ENCODE measurements around the gene IRS2. TPM values are rescaled to one million over a fixed set of nuclear protein-coding genes. Genes with fewer than 3 reads are reported as not detected.

IRS2 gene
- total RNA-seq, 3 donors from 2014 or later: 3.7 to 4.2 (median 4.2) TPM

- no peak overlapping the region for H3K4me3 Mint-ChIP-seq
- no peaks in the 10 kb centered on the region for H3K36me3 Mint-ChIP-seq (ENCODE audit: insufficient read depth)
- ATAC-seq (no peak), DNase-seq (no peak)
- no peaks in the 10 kb centered on the region for H3K4me1 Mint-ChIP-seq (ENCODE audit: low read depth)
- H3K9me3 Mint-ChIP-seq: no peaks in the 10 kb centered on the region
- H3K27me3 Mint-ChIP-seq (ENCODE audit: low read depth): peaks cover 2% of the 10 kb centered on the region
Measured at GRCh38 chr13:109713681-109714080, 72.7 kb downstream of the IRS2 start.

- no peaks in the 10 kb centered on the region for H3K36me3 Mint-ChIP-seq (ENCODE audit: insufficient read depth)
- peaks cover 5% of the 10 kb centered on the region for H3K4me1 Mint-ChIP-seq (ENCODE audit: low read depth)
- peaks cover 2% of the 10 kb centered on the region for H3K27me3 Mint-ChIP-seq (ENCODE audit: low read depth)
- H3K9me3 Mint-ChIP-seq: no peaks in the 10 kb centered on the region
- ATAC-seq (no peak), DNase-seq (no peak)
- H3K4me3 Mint-ChIP-seq: no peak overlapping the region
Measured at GRCh38 chr13:109712124-109712722, 74.2 kb downstream of the IRS2 start.

- peaks cover 10% of the 10 kb centered on the region for H3K4me1 Mint-ChIP-seq (ENCODE audit: low read depth)
- no peak overlapping the region for H3K4me3 Mint-ChIP-seq
- no peaks in the 10 kb centered on the region for H3K36me3 Mint-ChIP-seq (ENCODE audit: insufficient read depth)
- peaks cover 25% of the 10 kb centered on the region for H3K27me3 Mint-ChIP-seq (ENCODE audit: low read depth)
- H3K9me3 Mint-ChIP-seq: no peaks in the 10 kb centered on the region
- DNase-seq: no peak
- peak in 1 of 2 donors; percentile 18 for ATAC-seq
Measured at GRCh38 chr13:109707742-109708617, 78.4 kb downstream of the IRS2 start.

- Mint-ChIP-seq H3K9me3 (no peaks in the 10 kb centered on the region), H3K4me3 (no peak overlapping the region), H3K36me3 (ENCODE audit: insufficient read depth) (no peaks in the 10 kb centered on the region), H3K4me1 (ENCODE audit: low read depth) (peaks cover 10% of the 10 kb centered on the region), H3K27me3 (ENCODE audit: low read depth) (peaks cover 25% of the 10 kb centered on the region)
- ATAC-seq: no peak
- DNase-seq: no peak
Measured at GRCh38 chr13:109707044-109707741, 79.2 kb downstream of the IRS2 start.

GRCh38 chr13:109706015-109706715 is 80.2 kb downstream of the IRS2 start:
- Mint-ChIP-seq H3K4me1 (ENCODE audit: low read depth) (peaks cover 10% of the 10 kb centered on the region), H3K9me3 (no peaks in the 10 kb centered on the region)
- ATAC-seq: no peak

GRCh38 chr13:109704771-109705635 is 81.4 kb downstream of the IRS2 start:
- Mint-ChIP-seq H3K9me3 (no peaks in the 10 kb centered on the region), H3K27me3 (ENCODE audit: low read depth) (peaks cover 27% of the 10 kb centered on the region), H3K4me3 (no peak overlapping the region), H3K36me3 (ENCODE audit: insufficient read depth) (no peaks in the 10 kb centered on the region), H3K4me1 (ENCODE audit: low read depth) (peaks cover 15% of the 10 kb centered on the region)
- no peak for ATAC-seq
- DNase-seq: no peak

More at GRCh38 chr13:109706015-109706715, 80.2 kb downstream of the IRS2 start:
- H3K36me3 Mint-ChIP-seq (ENCODE audit: insufficient read depth): no peaks in the 10 kb centered on the region
- no peak for DNase-seq
- H3K27me3 Mint-ChIP-seq (ENCODE audit: low read depth): peaks cover 26% of the 10 kb centered on the region
- no peak overlapping the region for H3K4me3 Mint-ChIP-seq

GRCh38 chr13:109703250-109703649 is 83.1 kb downstream of the IRS2 start:
- Mint-ChIP-seq H3K9me3 (no peaks in the 10 kb centered on the region), H3K4me3 (no peak overlapping the region), H3K4me1 (ENCODE audit: low read depth) (peaks cover 16% of the 10 kb centered on the region), H3K36me3 (ENCODE audit: insufficient read depth) (no peaks in the 10 kb centered on the region), H3K27me3 (ENCODE audit: low read depth) (peaks cover 27% of the 10 kb centered on the region)
- ATAC-seq (no peak), DNase-seq (no peak)
